Heart left ventricle (tissue), 13 donors: ENCODE data around the gene CYP26A1.

Experiments
- CTCF ChIP-seq, 12 donors: fragments of 200-600 bp; sonication (generic) in 4 of 12; IDR thresholded peaks; one replicate each; pipeline versions ENCODE4 v1.5.0 to v1.8.0; 2018 to 2022; ENCODE audit warnings: antibody characterized with exemption in 12 of 12, mild to moderate bottlenecking in 5 of 12
- POLR2A ChIP-seq, 2 donors: fragments of 450-650 bp; IDR thresholded peaks; one replicate each; pipeline ENCODE4 v1.6.1; 2017; ENCODE audit warnings: antibody characterized with exemption in 2 of 2, mild to moderate bottlenecking in 2 of 2, moderate library complexity in 2 of 2
- donor health status: ischemic (EF 13 %, LVEDD 7.1; RV severe dilation, severe dysfunction).
- donor health status: DM: no; HTN: yes; CAD: no.
- donor health status: DM: no; HTN: no; CAD: no.
- donor health status: ischemic (EF 25% LVEDD 6.9; RV normal size, moderate dysfunction).
- donor health status: ischemic (EF 25% LVEDD 5.7; RV mildly dilated, moderate dysfunction).
- donor health status: ischemic (EF 35%, LVEDD 5.7; RV mildly dilated, moderate dysfunction).
- donor health status: nonischemic (EF 11% LVEDD 7.7; RV severe dilation, severe dysfunction).
- donor health status: DM: yes; HTN: yes; CAD: no.
- donor health status: PGD.
- donor health status: ischemic (EF 29% LVEDD 5.4; RV normal size, mild dysfunction).
- donor health status: nonischemic (EF 23%, LVEDD 6.1; RV moderate dilation, normal function).

- TF ChIP-seq CTCF (IDR thresholded peaks at IDR 0.05) (no peak), POLR2A (IDR thresholded peaks at IDR 0.05) (no peak)
Measured at GRCh38 chr10:93030409-93030808, 43.3 kb upstream of the CYP26A1 start.
